ENCODE results near the gene SCGB3A1.

DNA sequence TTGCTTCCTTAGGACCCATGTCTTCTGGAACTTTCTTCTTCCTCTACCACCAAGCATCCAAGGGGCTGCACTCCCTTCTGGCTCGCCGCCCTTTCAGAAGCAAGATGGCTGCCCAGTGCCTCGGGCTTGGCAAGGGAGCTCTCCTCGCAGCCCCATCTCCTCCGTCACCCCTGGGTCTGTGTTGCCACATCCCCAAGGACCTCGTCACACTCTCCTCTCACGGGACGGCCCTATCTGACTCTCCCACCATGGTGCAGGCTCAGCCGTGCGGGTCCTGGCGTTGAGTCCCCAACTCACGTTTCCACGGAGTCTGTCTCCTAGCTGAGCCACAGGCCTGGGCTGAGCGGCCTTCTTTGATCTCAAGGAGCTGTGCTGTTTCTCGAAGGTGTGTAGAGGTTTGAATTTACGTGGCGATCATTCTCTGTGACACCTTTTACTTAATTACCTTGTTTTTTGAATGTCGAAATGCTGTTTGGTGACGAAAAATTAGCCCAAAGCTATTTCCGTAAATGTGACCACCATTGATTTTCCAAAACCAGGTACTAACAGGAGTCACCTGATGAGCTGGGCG, 15.0 kb upstream of the SCGB3A1 start:
- TF ChIP-seq, protein P1, sequence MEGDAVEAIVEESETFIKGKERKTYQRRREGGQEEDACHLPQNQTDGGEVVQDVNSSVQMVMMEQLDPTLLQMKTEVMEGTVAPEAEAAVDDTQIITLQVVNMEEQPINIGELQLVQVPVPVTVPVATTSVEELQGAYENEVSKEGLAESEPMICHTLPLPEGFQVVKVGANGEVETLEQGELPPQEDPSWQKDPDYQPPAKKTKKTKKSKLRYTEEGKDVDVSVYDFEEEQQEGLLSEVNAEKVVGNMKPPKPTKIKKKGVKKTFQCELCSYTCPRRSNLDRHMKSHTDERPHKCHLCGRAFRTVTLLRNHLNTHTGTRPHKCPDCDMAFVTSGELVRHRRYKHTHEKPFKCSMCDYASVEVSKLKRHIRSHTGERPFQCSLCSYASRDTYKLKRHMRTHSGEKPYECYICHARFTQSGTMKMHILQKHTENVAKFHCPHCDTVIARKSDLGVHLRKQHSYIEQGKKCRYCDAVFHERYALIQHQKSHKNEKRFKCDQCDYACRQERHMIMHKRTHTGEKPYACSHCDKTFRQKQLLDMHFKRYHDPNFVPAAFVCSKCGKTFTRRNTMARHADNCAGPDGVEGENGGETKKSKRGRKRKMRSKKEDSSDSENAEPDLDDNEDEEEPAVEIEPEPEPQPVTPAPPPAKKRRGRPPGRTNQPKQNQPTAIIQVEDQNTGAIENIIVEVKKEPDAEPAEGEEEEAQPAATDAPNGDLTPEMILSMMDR (IDR thresholded peaks at IDR 0.05): no peak
- no peak for TF ChIP-seq POLR2A (IDR thresholded peaks at IDR 0.05)
- no peak for TF ChIP-seq POLR2AphosphoS5 (IDR thresholded peaks at IDR 0.05)

All from prostate gland (tissue), 2 donors.